PFSK-1 (cell line): ENCODE results near the gene PLRG1.

Experiments used
- FOXP2 ChIP-seq: optimal IDR thresholded peaks from 2 replicates; pipeline ENCODE3; 2011; ENCODE audit warnings: borderline replicate concordance, control low read depth, inconsistent platforms; ENCODE audit not compliant: insufficient read depth; ENCODE audit errors: extremely low read length, extremely low read depth
- POLR2AphosphoS5 ChIP-seq: IDR thresholded peaks from 2 replicates; pipeline ENCODE4 v1.6.1; 2012; ENCODE audit warnings: low read depth, mild to moderate bottlenecking, control low read depth, low read length, moderate library complexity
- REST ChIP-seq, 2 experiments: IDR thresholded peaks; 2 replicates each; pipeline versions ENCODE4 v1.6.1 to v1.8.0; 2011 to 2012; ENCODE audit warnings: low read depth in 2 of 2, low read length in 2 of 2, control low read depth in 1 of 2, inconsistent platforms in 1 of 2, mild to moderate bottlenecking in 1 of 2, moderate library complexity in 1 of 2; ENCODE audit not compliant: insufficient read depth in 1 of 2
- SIN3A ChIP-seq: IDR thresholded peaks from 2 replicates; pipeline ENCODE4 v1.6.1; 2012; ENCODE audit warnings: mild to moderate bottlenecking, low read length, moderate library complexity, borderline replicate concordance; ENCODE audit not compliant: insufficient read depth
- TAF1 ChIP-seq: IDR thresholded peaks from 2 replicates; pipeline ENCODE4 v1.6.1; 2012; ENCODE audit warnings: low read length, control low read depth, borderline replicate concordance; ENCODE audit not compliant: insufficient read depth

Gene PLRG1

GRCh38 chr4:154583230-154583629 is 33.0 kb upstream of the PLRG1 start:
- no peak for TF ChIP-seq POLR2AphosphoS5
- TF ChIP-seq TAF1 = no peak
- TF ChIP-seq REST (IDR thresholded peaks at IDR 0.05; ENCODE audit: insufficient read depth in 1 of 2, low read depth in 2 of 2, low read length in 2 of 2) = no peak
- no peak for TF ChIP-seq FOXP2
- TF ChIP-seq SIN3A = no peak

- TF ChIP-seq REST (IDR thresholded peaks at IDR 0.05; ENCODE audit: insufficient read depth in 1 of 2, low read depth in 2 of 2, low read length in 2 of 2) (no peak), POLR2AphosphoS5 (no peak), TAF1 (no peak), FOXP2 (no peak), SIN3A (no peak)
Measured at GRCh38 chr4:154582723-154583122, 32.5 kb upstream of the PLRG1 start.

GRCh38 chr4:154579927-154580326 is 29.7 kb upstream of the PLRG1 start:
- no peak for TF ChIP-seq POLR2AphosphoS5
- TF ChIP-seq FOXP2 = no peak

- TF ChIP-seq POLR2AphosphoS5 (no peak), FOXP2 (no peak), REST (IDR thresholded peaks at IDR 0.05; ENCODE audit: insufficient read depth in 1 of 2, low read depth in 2 of 2, low read length in 2 of 2) (no peak), TAF1 (no peak), SIN3A (no peak)
Measured at GRCh38 chr4:154578919-154579318, 28.7 kb upstream of the PLRG1 start.

- TF ChIP-seq FOXP2 (no peak), REST (IDR thresholded peaks at IDR 0.05; ENCODE audit: insufficient read depth in 1 of 2, low read depth in 2 of 2, low read length in 2 of 2) (no peak), POLR2AphosphoS5 (no peak), TAF1 (no peak), SIN3A (no peak)
Measured at GRCh38 chr4:154577324-154577723, 27.1 kb upstream of the PLRG1 start.

- TF ChIP-seq REST (IDR thresholded peaks at IDR 0.05; ENCODE audit: insufficient read depth in 1 of 2, low read depth in 2 of 2, low read length in 2 of 2) (no peak), SIN3A (no peak), TAF1 (no peak), POLR2AphosphoS5 (no peak), FOXP2 (no peak)
Measured at GRCh38 chr4:154574311-154574710, 24.1 kb upstream of the PLRG1 start.
